NCI-H345 (cell line): ENCODE data around the gene PABPN1L.
"Not testable (repeated sequence)": the region's sequence is repeated elsewhere in the genome, so short reads cannot be mapped to it uniquely, and the experiment has no call there.

Experiments used
- DNase-seq: peaks from one replicate; lab custom pipeline; 2025; lab: John Stamatoyannopoulos, UW

PABPN1L gene

DNA sequence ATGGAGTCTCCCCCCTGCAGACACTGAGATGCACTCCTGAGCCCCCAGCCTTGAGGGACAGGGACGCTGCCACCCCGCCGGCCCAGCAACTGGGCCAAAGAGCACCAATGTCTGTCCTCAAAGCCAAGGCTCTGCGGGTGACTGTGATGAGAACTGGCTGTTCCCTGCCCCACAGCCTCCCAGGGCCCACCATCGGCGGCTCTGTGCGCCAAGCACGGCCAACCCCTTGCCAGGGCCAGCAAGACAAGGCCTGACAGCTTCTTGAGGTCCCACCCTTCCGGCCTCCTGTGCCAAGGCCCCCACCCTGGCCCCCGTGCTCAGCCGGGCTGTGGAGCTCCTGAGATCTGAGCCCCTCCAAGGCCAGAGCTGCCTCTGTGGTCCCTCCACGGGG, 34.2 kb upstream of the PABPN1L start:
- DNase-seq: no peak

DNA sequence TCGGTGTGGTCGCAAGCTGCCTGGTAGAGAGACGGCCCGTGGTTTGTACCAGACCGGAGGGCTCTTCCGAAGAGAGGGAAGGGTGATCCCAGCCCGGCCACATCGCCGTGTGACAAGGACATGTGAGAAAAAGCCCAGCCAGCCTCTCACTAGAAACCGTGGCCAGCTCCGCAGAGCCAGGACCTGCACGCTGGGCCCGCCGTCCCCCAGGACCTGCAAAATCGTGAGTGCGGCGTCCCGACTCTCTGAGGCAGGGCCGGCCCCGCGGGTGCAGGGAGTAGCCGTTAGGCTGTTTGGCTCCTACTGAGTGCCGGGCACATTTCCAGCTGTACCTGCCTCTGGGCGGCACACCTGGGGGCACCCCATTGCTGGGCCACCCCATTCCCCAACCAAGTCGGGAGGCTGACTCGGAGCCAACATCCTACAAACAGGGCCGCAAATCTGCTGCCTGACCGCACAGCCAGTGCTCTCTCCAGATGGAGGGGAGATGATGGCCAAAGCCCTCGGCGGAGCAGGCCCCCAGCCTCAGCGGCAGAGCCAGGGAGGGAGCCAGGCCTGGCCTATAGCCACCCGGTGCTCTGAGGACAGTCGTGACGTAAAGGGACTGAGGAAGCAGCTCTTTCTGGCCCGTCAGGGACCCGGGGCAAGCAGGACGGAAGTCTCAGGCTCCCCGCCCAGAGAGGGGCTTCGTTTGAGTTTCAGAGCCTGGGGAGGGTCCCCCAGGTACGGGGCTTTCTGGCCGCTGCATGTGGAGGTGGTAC, 33.6 kb upstream of the PABPN1L start:
- DNase-seq: no peak

GRCh38 chr16:88897696-88898425, 31.4 kb upstream of the PABPN1L start:
- no peak for DNase-seq

DNA sequence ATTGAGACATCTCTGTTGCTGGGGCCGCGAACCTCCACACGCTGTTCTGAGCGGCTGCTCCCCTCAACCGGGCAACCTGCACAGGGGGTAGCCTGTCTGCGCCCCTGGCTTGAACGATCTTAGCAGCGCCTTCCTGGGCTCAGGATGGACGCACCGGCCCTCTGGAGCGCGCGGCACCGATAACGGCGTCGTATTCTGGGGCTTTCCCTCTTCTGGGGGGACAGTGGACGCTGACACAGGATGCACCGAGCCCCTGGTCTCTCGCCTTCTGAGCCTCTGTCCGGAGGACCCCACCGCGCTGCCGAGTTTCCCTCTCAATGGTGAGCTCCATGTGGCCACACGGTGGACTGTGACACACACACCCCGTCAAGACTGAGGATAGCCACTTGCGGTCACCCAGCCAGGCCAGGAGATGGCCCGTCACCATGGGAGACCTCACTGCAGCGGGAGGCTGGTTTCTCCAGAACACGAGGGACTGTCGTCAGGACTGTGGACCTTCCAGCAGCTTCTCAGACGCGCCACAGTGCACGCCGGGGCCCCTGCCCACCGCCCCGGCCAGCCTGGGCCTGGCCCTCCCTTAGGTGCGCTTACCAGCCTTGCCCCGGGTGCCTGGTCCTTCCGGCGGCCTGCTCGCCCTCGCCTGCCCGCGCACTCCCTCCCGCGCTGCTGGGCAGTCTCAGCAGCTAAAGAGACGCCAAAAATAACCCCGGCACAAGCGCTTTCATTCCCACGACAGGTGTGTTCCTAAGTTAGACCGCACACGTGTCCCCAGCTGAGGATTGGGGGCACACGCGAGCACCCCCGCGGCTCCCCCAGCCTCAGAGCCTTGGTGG, 30.0 kb upstream of the PABPN1L start:
- no peak for DNase-seq

DNA sequence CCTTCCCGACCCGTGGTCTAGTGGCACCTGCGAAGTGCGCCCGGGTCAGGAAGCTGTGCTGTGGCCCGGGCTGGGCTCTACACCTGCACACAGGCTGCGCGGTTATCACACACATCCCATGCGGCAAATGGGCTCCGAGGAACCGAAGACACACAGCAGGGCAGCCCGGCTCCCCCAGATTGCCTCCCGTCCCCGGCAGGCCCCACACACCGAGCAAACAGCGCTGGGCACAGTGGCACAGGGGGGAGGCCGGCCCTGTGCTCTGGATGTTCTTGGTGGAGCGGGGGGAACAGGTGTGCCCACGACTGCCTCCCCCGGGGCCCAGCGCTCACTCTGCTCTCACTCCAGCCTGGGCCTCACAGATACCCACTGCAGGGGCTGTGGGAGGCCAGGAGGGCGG, 28.9 kb upstream of the PABPN1L start:
- DNase-seq: no peak

DNA sequence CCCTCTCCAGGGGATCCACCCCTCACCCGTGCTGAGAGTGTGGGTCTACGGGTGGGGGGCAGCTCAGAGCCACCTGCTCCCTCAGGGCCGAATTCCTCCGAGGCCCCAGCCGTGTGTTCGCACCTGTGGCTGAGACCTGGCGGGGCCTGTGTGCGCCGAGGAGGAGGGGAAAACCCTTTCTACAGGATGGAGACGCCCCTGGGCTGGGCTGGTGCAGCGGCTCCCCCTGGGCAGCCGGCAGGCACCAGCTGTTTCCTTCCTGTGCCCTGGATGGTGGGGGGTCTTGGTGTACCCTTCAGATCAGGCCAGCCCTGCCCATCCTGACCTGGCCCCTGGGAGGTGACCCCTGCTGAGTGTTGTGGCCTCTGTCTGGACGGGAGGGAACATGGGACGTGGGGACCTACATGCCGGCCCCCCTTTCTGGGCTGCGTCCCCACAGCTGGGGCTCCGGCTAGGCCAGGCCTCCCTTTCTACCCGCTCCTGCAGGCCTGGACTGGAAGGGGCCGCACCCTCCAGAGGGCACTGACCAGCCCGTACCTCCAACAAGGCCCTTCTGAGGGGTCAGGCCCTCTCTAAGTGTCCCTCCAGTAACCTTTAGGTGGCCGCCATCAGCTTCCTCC, 28.3 kb upstream of the PABPN1L start:
- no peak for DNase-seq

DNA sequence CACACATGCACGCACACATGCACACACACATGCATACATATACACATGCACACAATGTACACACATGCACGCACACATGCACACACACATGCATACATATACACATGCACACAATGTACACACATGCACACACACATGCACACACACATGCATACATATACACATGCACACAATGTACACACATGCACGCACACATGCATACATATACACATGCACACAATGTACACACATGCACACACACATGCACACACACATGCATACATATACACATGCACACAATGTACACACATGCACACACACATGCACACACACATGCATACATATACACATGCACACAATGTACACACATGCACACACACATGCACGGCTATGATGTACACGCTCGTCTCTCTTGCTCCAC, 27.8 kb upstream of the PABPN1L start:
- not testable (repeated sequence) for DNase-seq

DNA sequence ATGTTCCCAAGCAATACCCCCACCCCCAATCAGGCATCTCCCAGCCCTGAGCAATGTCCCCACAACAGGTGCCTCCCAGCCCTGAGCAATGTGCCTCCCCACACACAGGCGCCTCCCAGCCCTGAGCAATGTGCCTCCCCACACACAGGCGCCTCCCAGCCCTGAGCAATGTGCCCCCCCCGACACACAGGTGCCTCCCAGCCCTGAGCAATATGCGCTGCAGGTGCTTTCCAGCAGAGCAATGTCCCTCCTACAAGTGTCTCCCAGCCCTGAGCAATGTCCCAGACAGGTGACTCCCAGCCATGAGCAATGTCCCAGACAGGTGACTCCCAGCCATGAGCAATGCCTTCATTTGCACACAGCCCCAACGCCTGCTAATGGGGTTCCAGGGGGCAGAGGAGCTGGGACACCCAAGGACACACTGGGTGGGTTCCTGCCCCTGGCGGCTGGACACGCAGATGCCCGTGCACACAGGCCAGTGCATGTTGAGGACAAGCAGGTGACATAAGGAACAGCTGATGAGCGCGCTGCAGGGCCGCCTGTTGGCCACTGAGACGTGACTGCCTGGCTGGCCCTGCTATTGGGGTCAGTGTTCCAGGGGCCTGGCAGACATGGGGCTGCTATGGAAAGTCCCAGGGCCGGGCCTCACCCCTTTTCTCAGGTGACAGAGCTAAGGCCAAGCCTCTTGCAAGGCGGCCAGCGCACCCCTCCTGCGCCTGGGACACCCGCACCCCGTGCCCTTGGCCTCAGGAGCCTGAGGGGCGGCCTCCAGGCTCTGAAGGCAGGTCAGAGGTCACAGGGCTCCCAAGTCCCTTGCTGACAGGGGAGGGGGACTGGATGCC, 26.9 kb upstream of the PABPN1L start:
- DNase-seq: no peak

- no peak for DNase-seq
Measured at GRCh38 chr16:88892065-88892464, 25.6 kb upstream of the PABPN1L start.

DNA sequence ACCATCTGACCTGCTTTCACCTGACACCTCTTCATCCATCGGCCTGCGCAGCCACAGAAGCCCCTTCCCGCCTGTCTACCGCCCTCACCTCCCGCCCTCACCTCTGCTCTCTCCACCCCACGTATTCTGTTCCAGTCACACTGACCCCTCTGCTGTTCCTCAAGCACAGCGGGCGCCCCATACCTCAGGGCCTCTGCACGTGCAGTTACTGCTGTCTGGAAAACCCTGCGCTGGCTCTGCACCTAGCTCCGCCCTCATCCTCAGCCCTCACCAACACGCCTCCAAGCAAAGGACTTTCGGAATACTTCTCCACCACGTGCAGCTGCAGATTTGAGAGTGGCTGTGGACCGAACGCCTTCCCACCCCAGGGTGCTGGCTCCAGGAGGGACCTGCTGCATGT, 24.6 kb upstream of the PABPN1L start:
- DNase-seq: no peak

GRCh38 chr16:88889702-88890352, 23.4 kb upstream of the PABPN1L start:
- DNase-seq: not testable (repeated sequence)

DNA sequence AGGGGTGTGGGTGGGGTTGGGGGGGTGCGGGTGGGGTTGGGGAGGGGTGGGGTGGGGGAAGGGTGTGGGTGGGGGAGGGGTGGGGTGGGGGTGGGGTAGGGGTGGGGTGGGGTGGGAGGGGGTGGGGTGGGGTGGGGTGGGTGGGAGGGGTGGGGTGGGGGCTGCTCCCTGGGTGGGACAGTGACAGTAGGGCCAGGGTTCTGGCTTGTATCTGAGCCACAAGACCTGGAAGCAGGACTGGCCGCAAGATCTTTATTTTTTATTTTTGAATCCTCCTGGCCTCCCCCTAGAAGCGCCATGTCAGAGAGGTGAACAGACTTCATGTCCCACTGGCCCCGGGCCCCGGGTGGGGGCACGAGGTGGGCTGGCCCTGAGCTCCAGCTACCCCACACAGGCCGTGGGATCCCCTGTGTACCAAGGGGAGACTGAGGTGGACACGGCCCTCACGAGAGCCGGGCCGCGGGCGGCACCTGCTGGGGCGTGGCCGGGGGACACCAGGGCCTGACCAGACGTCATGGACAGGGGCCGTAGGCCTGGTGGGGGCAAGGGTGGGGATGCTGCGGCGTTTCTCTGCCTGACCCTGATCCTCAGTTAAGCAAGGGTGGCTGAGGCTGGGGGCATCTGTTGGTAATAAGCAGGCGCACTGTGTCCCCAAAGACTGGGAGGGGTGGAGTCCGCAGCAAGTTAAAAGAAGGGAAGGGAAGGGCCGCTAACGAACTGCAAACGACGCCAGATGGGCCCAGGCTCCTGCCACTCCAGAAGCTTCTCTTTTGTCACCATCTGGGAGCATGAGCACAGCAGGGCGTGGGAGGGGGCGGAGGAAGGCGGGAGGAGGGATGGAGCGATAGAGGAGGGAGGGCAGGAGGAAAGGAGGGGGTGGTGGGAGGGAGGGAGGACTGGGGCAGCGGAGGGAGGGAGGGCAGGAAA, 22.3 kb upstream of the PABPN1L start:
- DNase-seq: no peak

DNA sequence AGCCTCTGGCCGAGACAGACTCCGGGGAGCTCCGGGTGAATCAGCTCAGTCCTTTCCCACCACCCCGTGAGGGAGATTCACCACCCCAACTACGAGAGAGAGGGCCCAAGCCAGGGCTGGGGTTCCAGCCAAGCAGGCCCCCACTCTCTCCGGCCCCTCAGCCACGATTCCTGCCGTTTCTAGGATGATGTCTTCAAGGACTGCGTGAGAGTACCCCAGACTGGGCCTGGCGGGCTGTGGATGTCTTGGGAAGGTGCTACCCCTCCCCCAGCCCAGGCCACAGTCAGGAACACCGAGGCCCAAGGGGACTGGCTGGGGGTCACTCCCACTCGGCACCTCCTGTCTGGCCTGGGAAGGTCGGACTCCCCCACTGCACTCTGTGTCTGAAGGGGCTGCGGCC, 21.6 kb upstream of the PABPN1L start:
- DNase-seq: no peak

DNA sequence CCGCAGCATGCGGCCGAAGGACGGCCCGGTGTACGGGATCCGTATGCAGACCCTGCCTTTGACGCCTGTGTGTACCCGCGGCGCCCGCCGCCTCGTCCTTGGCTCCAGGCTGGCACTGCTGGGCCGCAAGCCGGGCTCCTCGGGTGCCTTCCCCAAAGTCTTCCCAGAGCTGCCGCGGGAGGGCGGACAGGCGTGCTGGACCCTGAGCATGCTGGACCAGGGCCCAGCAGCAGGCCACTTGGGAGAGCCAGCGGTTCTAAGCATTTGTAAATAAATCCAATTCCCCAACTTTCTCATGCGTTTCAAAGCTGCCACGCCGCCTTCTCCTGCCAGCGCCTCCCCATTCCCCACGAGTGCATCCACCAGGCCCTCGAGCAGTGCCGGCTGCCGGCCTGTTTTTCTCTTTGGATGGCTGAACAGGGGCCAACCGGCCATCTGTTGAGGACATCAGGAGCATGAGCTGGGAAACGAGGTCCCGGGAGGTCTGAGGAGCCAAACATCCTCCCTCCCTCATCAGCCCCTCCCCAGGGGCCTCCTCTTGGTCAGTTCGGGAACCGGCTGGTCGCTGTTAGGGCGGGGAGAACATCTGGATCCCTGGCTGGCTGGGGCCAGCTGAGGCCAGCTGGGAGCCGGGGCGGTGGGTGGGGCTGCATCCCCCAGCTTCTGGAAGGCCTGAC, 20.5 kb upstream of the PABPN1L start:
- no peak for DNase-seq

DNA sequence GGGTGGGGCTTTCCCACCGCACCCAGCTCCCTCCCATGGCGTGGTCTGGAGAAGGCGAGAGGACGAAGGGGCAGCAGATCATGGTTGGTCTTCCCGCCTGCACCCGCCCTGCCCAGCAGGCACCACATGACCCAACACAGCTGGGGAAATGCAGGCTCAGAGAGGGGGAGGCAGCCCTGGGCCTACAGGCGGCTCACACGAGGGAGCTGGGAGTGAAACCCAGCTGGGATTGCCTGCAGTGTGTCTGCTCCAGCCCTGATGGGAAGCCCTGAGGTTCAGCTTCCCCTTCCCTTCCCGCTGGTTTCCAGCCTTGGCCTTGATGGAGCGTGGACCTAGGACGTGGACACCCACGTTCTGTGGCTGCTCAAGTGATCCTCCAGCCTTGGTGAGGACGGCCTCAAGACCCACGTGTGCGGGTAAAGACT, 20.0 kb upstream of the PABPN1L start:
- DNase-seq: no peak

DNA sequence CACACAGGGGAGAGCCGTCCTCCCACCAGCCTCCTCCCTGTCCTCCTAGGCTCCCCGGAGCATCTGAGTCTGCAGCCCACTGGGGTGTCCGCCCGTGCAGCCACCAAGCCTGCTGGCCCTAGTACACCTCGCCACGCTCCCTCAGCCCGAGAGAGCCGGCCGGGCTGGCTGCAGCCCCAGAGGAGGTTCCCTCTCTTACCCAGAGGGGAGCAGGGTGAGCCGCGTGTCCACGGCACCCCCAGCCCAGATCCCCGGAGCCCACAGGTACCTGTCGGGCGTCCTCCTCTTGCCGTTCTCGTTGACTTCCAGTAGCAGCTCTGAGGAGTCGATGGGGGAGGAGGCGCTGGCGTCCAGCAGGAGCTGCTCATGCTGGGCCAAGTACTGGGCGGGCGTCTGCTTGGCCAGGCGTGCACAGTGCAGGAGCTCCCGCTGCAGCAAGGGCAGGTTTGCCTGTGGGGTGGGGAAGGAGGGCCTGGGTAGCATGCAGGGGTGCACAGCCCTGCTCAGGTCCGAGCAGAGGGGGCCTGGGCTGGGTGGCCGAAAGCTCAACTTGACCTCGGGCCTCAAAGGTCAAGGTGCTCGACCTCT, 19.3 kb upstream of the PABPN1L start:
- DNase-seq: no peak

- DNase-seq: no peak
Measured at GRCh38 chr16:88884569-88885271, 18.3 kb upstream of the PABPN1L start.

DNA sequence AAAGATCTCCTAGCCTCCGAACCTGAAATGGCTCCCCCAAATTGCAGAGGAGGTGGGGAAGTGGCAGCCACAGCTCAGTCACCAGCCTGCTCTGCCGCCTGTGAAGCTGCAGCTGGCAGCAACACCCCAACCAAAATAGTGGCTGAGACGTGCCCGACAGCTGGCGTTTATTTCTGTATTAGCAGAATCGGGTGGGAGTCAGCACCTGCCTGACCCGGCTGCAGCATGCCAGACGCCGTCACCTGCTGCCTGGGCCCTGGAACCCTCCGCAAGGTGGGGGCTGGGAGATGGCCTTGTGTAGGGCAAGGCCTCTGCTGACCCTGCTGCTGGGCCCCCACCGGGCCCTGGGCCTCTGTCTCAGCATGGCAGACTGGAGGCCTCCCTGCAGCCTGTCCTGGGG, 17.5 kb upstream of the PABPN1L start:
- no peak for DNase-seq
